Measurements from ENCODE around the gene GNAI3.

GNAI3 gene

GRCh38 chr1:109630081-109630897, 81.9 kb downstream of the GNAI3 start:
- no peak for TF ChIP-seq CTCF (IDR thresholded peaks at IDR 0.05; ENCODE audit: low read depth, low read length, missing control alignments)
- H3K4me3 ChIP-seq (ENCODE audit: low read depth, low read length): no peak overlapping the region
- no peak for DNase-seq (ENCODE audit: low read depth)
- in situ Hi-C loops (cut with HindIII; ENCODE audit: low sequenced_read_pairs): no loop called here

GRCh38 chr1:109630898-109631512, 82.6 kb downstream of the GNAI3 start:
- H3K4me3 ChIP-seq (ENCODE audit: low read depth, low read length): no peak overlapping the region
- no peak for TF ChIP-seq CTCF (IDR thresholded peaks at IDR 0.05; ENCODE audit: low read depth, low read length, missing control alignments)
- in situ Hi-C loops (cut with HindIII; ENCODE audit: low sequenced_read_pairs): no loop called here
- no peak for DNase-seq (ENCODE audit: low read depth)

GRCh38 chr1:109631513-109632505, 83.4 kb downstream of the GNAI3 start:
- in situ Hi-C loops (cut with HindIII; ENCODE audit: low sequenced_read_pairs): no loop called here
- H3K4me3 ChIP-seq (ENCODE audit: low read depth, low read length): no peak overlapping the region
- no peak for TF ChIP-seq CTCF (IDR thresholded peaks at IDR 0.05; ENCODE audit: low read depth, low read length, missing control alignments)
- no peak for DNase-seq (ENCODE audit: low read depth)

- no peak for TF ChIP-seq CTCF (IDR thresholded peaks at IDR 0.05; ENCODE audit: low read depth, low read length, missing control alignments)
- DNase-seq (ENCODE audit: low read depth): no peak
- in situ Hi-C loops (cut with HindIII; ENCODE audit: low sequenced_read_pairs): no loop called here
- no peak overlapping the region for H3K4me3 ChIP-seq (ENCODE audit: low read depth, low read length)
Measured at GRCh38 chr1:109632671-109633346, 84.4 kb downstream of the GNAI3 start.

- no peak for TF ChIP-seq CTCF (IDR thresholded peaks at IDR 0.05; ENCODE audit: low read depth, low read length, missing control alignments)
- in situ Hi-C loops (cut with HindIII; ENCODE audit: low sequenced_read_pairs): no loop called here
- no peak overlapping the region for H3K4me3 ChIP-seq (ENCODE audit: low read depth, low read length)
- no peak for DNase-seq (ENCODE audit: low read depth)
Measured at GRCh38 chr1:109634292-109634691, 85.9 kb downstream of the GNAI3 start.
